HepG2 (cell line): Measurements from ENCODE around the gene UTP25. TPM values are rescaled to one million over a fixed set of nuclear protein-coding genes. Genes with fewer than 3 reads are reported as not detected.

ENCODE experiments used
- ATAC-seq: fragments of 200-7000 bp; cut with Tn5 transposase; 3 replicates; pipeline ENCODE4 v1.9.1; 2020; ENCODE audit warnings: mild to moderate bottlenecking, moderate library complexity
- BruUV-seq: library from RNA; stranded (reverse); fragments of 400-500 nt; replicated peaks from 2 replicates; lab custom pipeline; 2021; lab: Mats Ljungman, UMichigan
- CTCF ChIA-PET: fragments of 300-600 bp; formaldehyde crosslinking; extraction: SDS; loops from one replicate; lab custom pipeline; 2021; ENCODE audit warnings: low total read pairs, inconsistent platforms, low intra/inter-chr PET ratio; lab: Yijun Ruan, JAX
- POLR2A ChIA-PET: fragments of 350-600 bp; sonication (Branson Sonifier 250); formaldehyde crosslinking; loops from one replicate; lab custom pipeline; 2020; ENCODE audit warnings: antibody characterized with exemption, inconsistent platforms; lab: Yijun Ruan, JAX
- DNase-seq: peaks from one replicate; pipeline ENCODE4 v3.0.0-alpha.2; 2015; ENCODE audit warnings: low spot score
- FAIRE-seq: peaks from 3 replicates; lab custom pipeline; 2011; peaks lifted over from hg19 to GRCh38; lab: Jason Lieb, UNC
- H2AFZ ChIP-seq: one replicate; pipeline ENCODE4 v1.6.1; 2011; ENCODE audit warnings: low read length, inconsistent platforms
- H3K27ac ChIP-seq: fragments of 300-600 bp; 3 replicates; pipeline ENCODE4 v1.8.0; 2011; ENCODE audit warnings: mixed run types, mild to moderate bottlenecking, mixed read lengths, low read length, inconsistent platforms; ENCODE audit not compliant: insufficient read depth; ENCODE audit errors: extremely low read length
- H3K27me3 ChIP-seq, 2 experiments: fragments of 200-600 bp in 1 of 2; 2 replicates in 1 of 2; 3 replicates in 1 of 2; pipeline versions ENCODE4 v1.6.0 to v1.8.0; 2011; ENCODE audit warnings: low read length in 2 of 2, mild to moderate bottlenecking in 2 of 2, moderate library complexity in 2 of 2, inconsistent platforms in 1 of 2; ENCODE audit not compliant: insufficient read depth in 2 of 2, control insufficient read depth in 1 of 2
- H3K36me3 ChIP-seq, 2 experiments: fragments of 200-600 bp in 1 of 2; replicated peaks in 1 of 2; 2 replicates in 1 of 2; 3 replicates in 1 of 2; pipeline versions ENCODE4 v1.5.1 to v1.8.0; 2011; ENCODE audit warnings: low read length in 2 of 2, inconsistent platforms in 1 of 2; ENCODE audit not compliant: insufficient read depth in 2 of 2, control insufficient read depth in 1 of 2
- H3K4me1 ChIP-seq: 2 replicates; pipeline ENCODE4 v1.5.1; 2012; ENCODE audit warnings: low read length, inconsistent platforms; ENCODE audit not compliant: insufficient read depth
- H3K4me2 ChIP-seq: 2 replicates; pipeline ENCODE4 v1.6.0; 2011; ENCODE audit warnings: low read depth, low read length, inconsistent platforms
- H3K4me3 ChIP-seq, 3 experiments: fragments of 200-600 bp in 1 of 3; sonication (generic), shearing (Covaris generic) in 1 of 3; replicated peaks in 1 of 3; 2 replicates each; pipeline ENCODE4 v1.5.1; 2011 to 2016; ENCODE audit warnings: low read length in 3 of 3, inconsistent platforms in 2 of 3, low read depth in 2 of 3, mild to moderate bottlenecking in 2 of 3, control low read depth in 1 of 3, mixed read lengths in 1 of 3; ENCODE audit not compliant: insufficient read depth in 1 of 3
- H3K79me2 ChIP-seq: one replicate; pipeline ENCODE4 v1.6.1; 2011; ENCODE audit warnings: low read length, inconsistent platforms; ENCODE audit not compliant: insufficient read depth
- H3K9ac ChIP-seq: 2 replicates; pipeline ENCODE4 v1.6.0; 2011; ENCODE audit warnings: mild to moderate bottlenecking, low read depth, low read length, inconsistent platforms; ENCODE audit not compliant: insufficient read depth
- H3K9me3 ChIP-seq: 2 replicates; pipeline ENCODE4 v1.5.1; 2012; ENCODE audit warnings: mild to moderate bottlenecking, low read length
- H4K20me1 ChIP-seq: 2 replicates; pipeline ENCODE4 v1.6.0; 2011; ENCODE audit warnings: inconsistent platforms, mild to moderate bottlenecking, low read length, moderate library complexity; ENCODE audit not compliant: insufficient read depth
- ATAD3A ChIP-seq: sonication (generic); formaldehyde crosslinking; IDR thresholded peaks from 2 replicates; pipeline ENCODE4 v1.4.0; 2020; ENCODE audit warnings: missing genetic modification reagents
- ATF2 ChIP-seq: sonication (generic); formaldehyde crosslinking; IDR thresholded peaks from 2 replicates; pipeline ENCODE4 v1.4.0; 2020; ENCODE audit warnings: missing genetic modification reagents
- CBX5 ChIP-seq: sonication (generic); formaldehyde crosslinking; IDR thresholded peaks from 2 replicates; pipeline ENCODE4 v1.4.0; 2020; ENCODE audit warnings: missing genetic modification reagents, borderline replicate concordance
- CHCHD3 ChIP-seq: sonication (generic); formaldehyde crosslinking; IDR thresholded peaks from 2 replicates; pipeline ENCODE4 v1.8.0; 2022; ENCODE audit warnings: mild to moderate bottlenecking, missing genetic modification reagents, moderate library complexity
- FOXK1 ChIP-seq: sonication (generic); formaldehyde crosslinking; IDR thresholded peaks from 2 replicates; pipeline ENCODE4 v1.4.0; 2020; ENCODE audit warnings: low read depth, missing genetic modification reagents, borderline replicate concordance
- GPN1 ChIP-seq: sonication (generic); formaldehyde crosslinking; IDR thresholded peaks from 2 replicates; pipeline ENCODE4 v1.5.1; 2020; ENCODE audit warnings: missing genetic modification reagents, borderline replicate concordance
- JUNB ChIP-seq: sonication (generic); formaldehyde crosslinking; IDR thresholded peaks from 2 replicates; pipeline ENCODE4 v1.8.0; 2022; ENCODE audit warnings: missing genetic modification reagents, mild to moderate bottlenecking, borderline replicate concordance
- KDM5B ChIP-seq: sonication (generic); formaldehyde crosslinking; IDR thresholded peaks from 2 replicates; pipeline ENCODE4 v1.4.0; 2020; ENCODE audit warnings: missing genetic modification reagents, mild to moderate bottlenecking, borderline replicate concordance
- NFIC ChIP-seq: IDR thresholded peaks from 2 replicates; pipeline ENCODE4 v1.6.1; 2012; ENCODE audit warnings: mild to moderate bottlenecking, low read length, inconsistent platforms
- PHF5A ChIP-seq: IDR thresholded peaks from one replicate; pipeline ENCODE4 v1.6.1; 2018; ENCODE audit warnings: low read depth, missing genetic modification reagents; ENCODE audit not compliant: unreplicated experiment
- TCF12 ChIP-seq, 2 experiments: fragments of 450-650 bp in 1 of 2; sonication (generic) in 1 of 2; formaldehyde crosslinking in 1 of 2; IDR thresholded peaks; 2 replicates each; pipeline versions ENCODE4 v1.6.1 to v1.8.0; 2017 to 2022; ENCODE audit warnings: antibody characterized with exemption in 1 of 2, mild to moderate bottlenecking in 1 of 2, missing genetic modification reagents in 1 of 2, moderate library complexity in 1 of 2
- TOE1 ChIP-seq: sonication (generic); formaldehyde crosslinking; IDR thresholded peaks from 2 replicates; pipeline ENCODE4 v1.4.0; 2020; ENCODE audit warnings: mild to moderate bottlenecking, missing genetic modification reagents
- ZIK1 ChIP-seq: sonication (generic); formaldehyde crosslinking; IDR thresholded peaks from 2 replicates; pipeline ENCODE4 v1.5.0; 2020; ENCODE audit warnings: mild to moderate bottlenecking, low read depth, missing genetic modification reagents, borderline replicate concordance
- ZNF264 ChIP-seq: sonication (generic); formaldehyde crosslinking; IDR thresholded peaks from 2 replicates; pipeline ENCODE4 v1.4.0; 2020; ENCODE audit warnings: missing genetic modification reagents
- ZNF790 ChIP-seq: sonication (generic); formaldehyde crosslinking; IDR thresholded peaks from 2 replicates; pipeline ENCODE4 v1.8.0; 2022; ENCODE audit warnings: missing genetic modification reagents, mild to moderate bottlenecking, borderline replicate concordance
- WGBS: methylation state at CpG from one replicate; pipeline ENCODE4 v1.1.6; 2017; ENCODE audit warnings: low lambda C conversion rate; 5-methylcytosine and 5-hydroxymethylcytosine counted together
- in situ Hi-C: cut with HindIII; loops from 2 replicates; pipeline ENCODE4 v1.10.0; 2017; ENCODE audit warnings: low pct_unique_long_range_greater_than_20kb; ENCODE audit not compliant: extremely low pct_ligation_motif_present
- intact Hi-C: fragments of 100-400 bp; cut with micrococcal nuclease; formaldehyde crosslinking; loops from one replicate; pipeline ENCODE4 v1.10.0; 2022; ENCODE audit not compliant: unreplicated experiment
- polyA plus RNA-seq, 8 experiments: library from polyadenylated mRNA; depleted of rRNA in 3 of 8; stranded (reverse) in 7 of 8; unstranded in 1 of 8; fragments of >200 nt; fragmentation: Illumina TruSeq in 4 of 8; extraction: Trizol in 4 of 8; gene quantifications; 2 replicates each; pipeline versions ENCODE4 v1.2.1 to v1.2.3, GENCODE V29; 2011 to 2016; ENCODE audit warnings: low read depth in 4 of 8, missing spikeins in 1 of 8, mixed read lengths in 1 of 8; ENCODE audit not compliant: insufficient read depth in 1 of 8
- total RNA-seq, 5 experiments: library from RNA; depleted of rRNA; stranded (reverse); fragments of >200 nt; fragmentation: Illumina TruSeq; extraction: Trizol; gene quantifications; 2 replicates each; pipeline ENCODE4 v1.2.3, GENCODE V29; 2016; ENCODE audit warnings: low read depth in 1 of 5
- TF ChIP-seq, protein P1 (sequence below): sonication (generic); formaldehyde crosslinking; IDR thresholded peaks from 2 replicates; pipeline ENCODE4 v1.4.0; 2020; ENCODE audit warnings: missing genetic modification reagents
- TF ChIP-seq, protein P2 (sequence below), 2 experiments: fragments of 450-650 bp in 1 of 2; sonication (generic) in 1 of 2; formaldehyde crosslinking; IDR thresholded peaks; 2 replicates each; pipeline versions ENCODE4 v1.5.0 to v1.8.0; 2020 to 2022; ENCODE audit warnings: mild to moderate bottlenecking in 1 of 2, missing genetic modification reagents in 1 of 2

UTP25 gene
- total and polyA plus RNA-seq, 2 of the 13 experiments (the other 11 are each of a cell fraction or from before 2014, with no cell fraction given), result 4.8 to 5.7 TPM

DNA sequence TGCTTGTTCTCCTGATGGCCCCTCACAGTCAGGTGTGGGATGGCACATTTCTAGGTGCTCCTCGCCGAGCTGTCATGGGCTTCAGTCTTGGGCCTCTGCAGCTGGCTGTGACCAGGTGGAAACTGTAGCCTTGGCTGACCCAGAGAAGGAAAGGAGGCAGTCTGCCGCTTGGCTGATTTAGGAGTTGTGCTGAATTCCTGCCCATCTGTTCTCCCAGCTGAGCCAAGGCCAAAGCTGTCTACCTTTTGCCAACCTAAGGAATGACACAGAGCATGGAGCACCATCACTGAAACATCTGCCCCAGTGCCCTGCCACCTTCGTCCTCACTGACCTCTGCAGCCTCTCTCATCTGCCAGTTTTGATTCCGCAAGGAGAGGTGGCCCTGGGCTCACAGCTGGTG is 27.9 kb downstream of the UTP25 start:
- Histone ChIP-seq H3K4me3 (no peak overlapping the region), H3K4me1 (no peaks in the 10 kb centered on the region), H3K79me2 (no peaks in the 10 kb centered on the region), H3K36me3 (peaks cover 8 to 31% of the 10 kb centered on the region in 2 experiments; a peak in 4 of 5 replicates), H3K9me3 (no peaks in the 10 kb centered on the region), H3K9ac (no peak overlapping the region), H3K27me3 (no peaks in the 10 kb centered on the region), H2AFZ (no peak overlapping the region), H3K4me2 (no peak overlapping the region), H3K27ac (no peak overlapping the region), H4K20me1 (no peaks in the 10 kb centered on the region)
- BruUV-seq, result no TSS peak
- in situ Hi-C loops, result loop anchor here (25.0 kb wide), 1 partner anchor 457 kb away; no protein-coding TSS in a partner anchor
- ChIA-PET POLR2A (interaction anchor here (0.8 kb wide), 1 partner anchor 17 kb away, joined by 3 read pairs; no protein-coding TSS in a partner anchor), CTCF (no interaction called here)
- no peak for FAIRE-seq
- no peak for DNase-seq
- 100% methylated on average over 2 of the region's 5 CpGs for WGBS
- intact Hi-C loops, result no loop called here
- no peak for TF ChIP-seq ZNF790 (CRISPR knock-in tag)
- no peak for TF ChIP-seq ZIK1 (CRISPR knock-in tag)
- no peak for TF ChIP-seq FOXK1 (CRISPR knock-in tag)
- TF ChIP-seq, protein P1, sequence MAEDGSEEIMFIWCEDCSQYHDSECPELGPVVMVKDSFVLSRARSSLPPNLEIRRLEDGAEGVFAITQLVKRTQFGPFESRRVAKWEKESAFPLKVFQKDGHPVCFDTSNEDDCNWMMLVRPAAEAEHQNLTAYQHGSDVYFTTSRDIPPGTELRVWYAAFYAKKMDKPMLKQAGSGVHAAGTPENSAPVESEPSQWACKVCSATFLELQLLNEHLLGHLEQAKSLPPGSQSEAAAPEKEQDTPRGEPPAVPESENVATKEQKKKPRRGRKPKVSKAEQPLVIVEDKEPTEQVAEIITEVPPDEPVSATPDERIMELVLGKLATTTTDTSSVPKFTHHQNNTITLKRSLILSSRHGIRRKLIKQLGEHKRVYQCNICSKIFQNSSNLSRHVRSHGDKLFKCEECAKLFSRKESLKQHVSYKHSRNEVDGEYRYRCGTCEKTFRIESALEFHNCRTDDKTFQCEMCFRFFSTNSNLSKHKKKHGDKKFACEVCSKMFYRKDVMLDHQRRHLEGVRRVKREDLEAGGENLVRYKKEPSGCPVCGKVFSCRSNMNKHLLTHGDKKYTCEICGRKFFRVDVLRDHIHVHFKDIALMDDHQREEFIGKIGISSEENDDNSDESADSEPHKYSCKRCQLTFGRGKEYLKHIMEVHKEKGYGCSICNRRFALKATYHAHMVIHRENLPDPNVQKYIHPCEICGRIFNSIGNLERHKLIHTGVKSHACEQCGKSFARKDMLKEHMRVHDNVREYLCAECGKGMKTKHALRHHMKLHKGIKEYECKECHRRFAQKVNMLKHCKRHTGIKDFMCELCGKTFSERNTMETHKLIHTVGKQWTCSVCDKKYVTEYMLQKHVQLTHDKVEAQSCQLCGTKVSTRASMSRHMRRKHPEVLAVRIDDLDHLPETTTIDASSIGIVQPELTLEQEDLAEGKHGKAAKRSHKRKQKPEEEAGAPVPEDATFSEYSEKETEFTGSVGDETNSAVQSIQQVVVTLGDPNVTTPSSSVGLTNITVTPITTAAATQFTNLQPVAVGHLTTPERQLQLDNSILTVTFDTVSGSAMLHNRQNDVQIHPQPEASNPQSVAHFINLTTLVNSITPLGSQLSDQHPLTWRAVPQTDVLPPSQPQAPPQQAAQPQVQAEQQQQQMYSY (CRISPR knock-in tag), result no peak
- TF ChIP-seq KDM5B (CRISPR knock-in tag), result no peak
- TF ChIP-seq CHCHD3 (CRISPR knock-in tag), result no peak
- TF ChIP-seq, protein P2, sequence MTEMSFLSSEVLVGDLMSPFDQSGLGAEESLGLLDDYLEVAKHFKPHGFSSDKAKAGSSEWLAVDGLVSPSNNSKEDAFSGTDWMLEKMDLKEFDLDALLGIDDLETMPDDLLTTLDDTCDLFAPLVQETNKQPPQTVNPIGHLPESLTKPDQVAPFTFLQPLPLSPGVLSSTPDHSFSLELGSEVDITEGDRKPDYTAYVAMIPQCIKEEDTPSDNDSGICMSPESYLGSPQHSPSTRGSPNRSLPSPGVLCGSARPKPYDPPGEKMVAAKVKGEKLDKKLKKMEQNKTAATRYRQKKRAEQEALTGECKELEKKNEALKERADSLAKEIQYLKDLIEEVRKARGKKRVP (CRISPR knock-in tag; IDR thresholded peaks at IDR 0.05), result no peak
- TF ChIP-seq ATAD3A, result no peak
- no peak for TF ChIP-seq PHF5A (CRISPR knock-in tag)
- no peak for TF ChIP-seq ZNF264 (CRISPR knock-in tag)
- no peak for TF ChIP-seq TOE1
- TF ChIP-seq GPN1, result no peak
- TF ChIP-seq CBX5 (CRISPR knock-in tag), result no peak
- TF ChIP-seq JUNB, result no peak
- no peak for TF ChIP-seq TCF12 (IDR thresholded peaks at IDR 0.05)
- no peak for TF ChIP-seq TCF12 (CRISPR knock-in tag; IDR thresholded peaks at IDR 0.05)
- TF ChIP-seq ATF2 (CRISPR knock-in tag), result no peak
- TF ChIP-seq NFIC, result no peak
- ATAC-seq, result no peak
